H1 (cell line): ENCODE data around the gene ACKR1.

Source experiments
- CTCF ChIP-seq, 3 experiments: IDR thresholded peaks; 1 replicate in 2 of 3; 2 replicates in 1 of 3; pipeline versions ENCODE4 v1.5.1 to v1.6.1; 2011; ENCODE audit warnings: low read length in 3 of 3, mild to moderate bottlenecking in 3 of 3, inconsistent platforms in 2 of 3, low read depth in 1 of 3, moderate library complexity in 1 of 3; ENCODE audit not compliant: insufficient read depth in 1 of 3; ENCODE audit errors: control extremely low read depth in 1 of 3
- EP300 ChIP-seq, 2 experiments: IDR thresholded peaks; 1 replicate in 1 of 2; 2 replicates in 1 of 2; pipeline ENCODE4 v1.6.1; 2011 to 2012; ENCODE audit warnings: low read depth in 2 of 2, low read length in 2 of 2, mild to moderate bottlenecking in 2 of 2, borderline replicate concordance in 1 of 2, inconsistent platforms in 1 of 2, moderate library complexity in 1 of 2
- KDM4A ChIP-seq: IDR thresholded peaks from one replicate; pipeline ENCODE4 v1.7.1; 2012; ENCODE audit warnings: low read depth, mild to moderate bottlenecking, moderate library complexity, low read length, inconsistent platforms; ENCODE audit not compliant: severe bottlenecking

DNA sequence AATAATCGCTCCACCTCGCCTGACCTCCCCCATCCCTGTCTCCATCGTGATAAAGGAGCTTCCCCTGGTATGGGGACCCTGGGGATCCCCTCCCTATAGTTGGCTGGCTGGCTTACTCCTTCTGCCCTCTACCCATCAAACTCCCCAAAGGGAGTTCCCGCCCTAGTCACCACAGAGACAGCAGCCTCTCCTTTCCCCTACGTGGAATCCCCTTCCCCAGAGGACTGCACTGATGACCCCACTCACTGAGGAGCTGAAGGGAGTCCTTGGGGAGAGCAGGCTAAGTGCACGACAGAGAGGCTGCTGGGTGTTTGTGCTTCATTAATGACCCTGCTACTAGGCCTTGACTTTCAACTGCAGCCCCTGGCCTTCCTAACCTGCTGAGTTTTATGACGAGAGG is 31.4 kb upstream of the ACKR1 start:
- TF ChIP-seq KDM4A = no peak
- TF ChIP-seq CTCF (IDR thresholded peaks at IDR 0.05; ENCODE audit: control extremely low read depth in 1 of 3, insufficient read depth in 1 of 3, low read depth in 1 of 3, low read length in 3 of 3) = no peak
- no peak for TF ChIP-seq EP300 (IDR thresholded peaks at IDR 0.05; ENCODE audit: borderline replicate concordance in 1 of 2, low read depth in 2 of 2, low read length in 2 of 2)
